Measurements from ENCODE around the gene PRICKLE4.

DNA sequence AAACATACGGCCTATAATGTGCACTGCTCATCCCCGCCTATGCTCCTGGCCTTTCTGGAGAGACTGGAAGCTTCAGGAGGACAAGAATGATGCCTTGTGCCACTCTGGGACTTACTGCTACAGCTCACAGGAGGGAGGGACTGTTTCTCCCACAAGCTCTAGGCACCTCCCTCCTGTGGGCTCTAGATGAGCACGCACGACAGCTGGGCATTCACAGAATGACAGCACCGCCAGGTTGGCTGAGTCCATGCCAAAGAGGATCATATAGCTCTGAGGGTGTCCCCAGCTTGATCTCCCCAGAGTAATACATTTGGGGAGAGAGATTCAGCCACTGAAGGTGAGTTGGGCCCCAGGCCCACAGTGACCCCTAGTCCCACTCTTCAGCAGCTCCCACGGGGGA, 23.3 kb upstream of the PRICKLE4 start:
- TF ChIP-seq CTCF (conservative IDR thresholded peaks at IDR 0.05; ENCODE audit: low read depth, low read length) (no peak), EZH2 (IDR thresholded peaks at IDR 0.05; ENCODE audit: borderline replicate concordance, low read depth, low read length, poor library complexity, severe bottlenecking) (no peak)
